Measurements from ENCODE around the gene CERK.

- no peak for TF ChIP-seq CTCF (IDR thresholded peaks at IDR 0.05; ENCODE audit: low read depth, low read length, missing input control)
- TF ChIP-seq YY1 (IDR thresholded peaks at IDR 0.05) = no peak
- no peak for TF ChIP-seq SP1 (IDR thresholded peaks at IDR 0.05)
- no peak for TF ChIP-seq TAF1 (conservative IDR thresholded peaks at IDR 0.05)
- TF ChIP-seq RAD21 (IDR thresholded peaks at IDR 0.05) = no peak
These were observed 78.8 kb downstream of the CERK start for GRCh38 chr22:46659059-46659790.
